GM19043 (cell line): ENCODE results near the gene UBAC1.
"Not testable (repeated sequence)": the region's sequence is repeated elsewhere in the genome, so short reads cannot be mapped to it uniquely, and the experiment has no call there.

Experiments
- ATAC-seq: cut with Tn5 transposase; IDR thresholded peaks from one replicate; pipeline ENCODE4 v1.9.1; 2021; ENCODE audit warnings: low read depth; ENCODE audit not compliant: unreplicated experiment

Gene UBAC1

GRCh38 chr9:135961811-135962695 lies 880 bp upstream of the UBAC1 start:
- no peak for ATAC-seq

GRCh38 chr9:135960411-135961276 lies 529 bp downstream of the UBAC1 start:
- ATAC-seq: peak; percentile 9

GRCh38 chr9:135959814-135960213 lies 1.4 kb downstream of the UBAC1 start:
- ATAC-seq: no peak

GRCh38 chr9:135958485-135958884 lies 2.7 kb downstream of the UBAC1 start:
- ATAC-seq: no peak

DNA sequence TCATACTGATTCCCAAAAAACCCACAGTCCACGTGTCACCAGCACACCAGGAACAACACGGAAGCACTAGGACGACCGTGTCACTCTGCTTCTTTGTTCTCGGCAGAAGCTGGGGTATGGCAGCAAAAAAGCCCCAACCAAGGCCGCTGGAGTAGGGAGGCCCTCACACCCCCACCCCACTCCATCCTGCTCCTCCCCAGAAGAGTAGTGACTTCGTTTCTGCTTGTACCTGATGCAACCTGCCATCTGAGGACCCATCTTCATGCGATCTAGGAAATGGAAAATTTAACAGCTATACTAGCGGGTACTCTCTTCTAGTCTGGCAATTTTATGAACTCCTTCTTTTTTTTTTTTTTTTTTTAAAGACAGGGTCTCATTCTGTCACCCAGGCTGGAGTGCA lies 3.7 kb downstream of the UBAC1 start:
- ATAC-seq: no peak

DNA sequence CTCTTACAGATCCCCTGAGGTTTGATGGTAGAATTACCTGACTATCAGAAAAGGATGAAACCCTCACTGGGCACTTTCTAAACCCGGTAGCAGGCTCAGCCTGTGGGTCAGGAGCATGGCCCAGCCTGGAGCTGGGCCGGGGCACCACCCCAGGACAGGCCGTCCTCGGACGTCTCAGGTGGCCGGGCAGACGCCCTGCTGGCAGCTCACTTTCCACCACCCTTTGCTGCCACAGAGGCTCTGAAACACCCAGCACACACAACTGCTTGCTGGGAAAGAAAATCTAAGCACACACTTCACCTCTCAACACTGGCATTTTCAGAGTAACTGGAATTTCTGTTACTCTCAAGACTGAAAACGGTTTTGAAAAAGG lies 4.4 kb downstream of the UBAC1 start:
- no peak for ATAC-seq

GRCh38 chr9:135955934-135956801 lies 5.0 kb downstream of the UBAC1 start:
- no peak for ATAC-seq

DNA sequence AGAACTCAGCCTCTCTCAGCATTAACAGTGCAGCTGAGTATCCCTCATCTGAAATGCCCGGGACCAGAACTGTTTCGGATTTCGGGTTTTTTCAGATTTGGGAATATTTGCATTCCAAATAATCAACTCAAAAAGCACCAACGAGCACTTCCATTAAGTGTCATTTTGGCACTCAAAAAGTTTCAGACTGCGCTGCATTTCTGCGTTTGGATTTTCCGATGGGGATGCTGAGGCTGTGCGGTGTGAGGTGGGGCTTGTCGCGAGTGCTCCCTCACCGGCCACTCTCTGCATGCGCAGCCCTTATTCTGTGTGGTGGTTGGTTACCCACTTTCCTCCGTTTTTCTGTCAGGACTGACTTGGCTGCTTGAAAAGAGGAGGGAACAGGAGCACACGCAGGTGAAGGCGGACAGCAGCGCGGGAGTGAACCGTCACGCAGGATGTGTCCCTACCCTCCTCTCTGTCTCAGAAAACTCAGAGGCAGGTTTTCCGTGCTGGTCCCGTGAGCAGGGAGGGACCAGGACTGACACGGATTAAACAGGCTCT lies 8.4 kb downstream of the UBAC1 start:
- no peak for ATAC-seq

DNA sequence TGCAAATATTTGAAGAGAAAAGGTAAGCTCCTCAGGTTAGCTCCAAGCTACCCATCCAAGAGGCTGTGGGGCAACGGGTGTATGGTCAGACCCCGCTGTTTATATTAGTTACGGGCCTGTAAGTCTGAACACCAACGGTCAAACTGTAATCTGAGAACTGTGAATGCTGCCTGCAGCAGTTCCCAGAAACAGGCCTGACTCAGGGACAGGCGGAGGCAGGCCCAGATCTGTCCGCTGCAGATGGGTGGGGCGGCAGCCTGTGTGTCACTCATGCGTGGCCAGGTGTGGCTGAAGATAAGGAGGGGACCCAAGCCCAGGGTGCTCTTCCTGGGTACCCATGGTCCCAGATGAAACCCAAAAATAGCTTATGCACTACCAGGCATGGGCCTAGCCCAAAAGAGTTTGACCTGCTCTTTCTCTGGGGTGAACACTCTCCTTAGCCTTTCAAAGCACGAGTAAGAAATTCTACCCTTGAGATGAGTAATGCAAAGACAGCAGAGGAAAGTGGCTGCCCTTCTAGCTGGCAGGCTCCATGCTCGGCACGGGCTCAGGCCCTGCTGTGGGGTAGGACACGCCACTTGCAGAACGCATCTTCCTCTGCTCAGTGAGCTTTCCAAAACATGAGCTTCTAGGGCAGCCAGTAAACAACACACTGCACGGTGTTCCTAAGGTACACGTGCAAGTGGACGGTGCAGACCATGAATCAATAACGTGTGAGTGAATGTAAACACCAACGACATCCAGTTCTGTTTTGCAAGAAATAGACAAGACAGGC lies 9.1 kb downstream of the UBAC1 start:
- ATAC-seq: no peak

DNA sequence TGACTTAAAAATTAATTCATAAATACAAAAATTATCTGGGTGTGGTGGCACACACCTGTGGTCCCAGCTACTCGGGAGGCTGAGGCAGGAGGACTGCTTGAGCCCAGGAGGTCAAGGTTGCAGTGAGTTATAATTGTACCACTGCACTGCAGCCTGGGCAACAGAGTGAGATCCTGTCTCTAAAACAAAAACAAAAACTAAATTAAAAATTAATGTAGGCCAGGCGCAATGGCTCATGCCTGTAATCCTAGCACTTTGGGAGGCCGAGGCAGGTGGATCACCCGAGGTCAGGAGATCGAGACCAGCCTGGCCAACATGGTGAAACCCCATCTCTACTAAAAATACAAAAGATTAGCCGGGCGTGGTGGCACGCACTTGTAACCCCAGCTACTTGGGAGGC lies 9.9 kb downstream of the UBAC1 start:
- not testable (repeated sequence) for ATAC-seq

DNA sequence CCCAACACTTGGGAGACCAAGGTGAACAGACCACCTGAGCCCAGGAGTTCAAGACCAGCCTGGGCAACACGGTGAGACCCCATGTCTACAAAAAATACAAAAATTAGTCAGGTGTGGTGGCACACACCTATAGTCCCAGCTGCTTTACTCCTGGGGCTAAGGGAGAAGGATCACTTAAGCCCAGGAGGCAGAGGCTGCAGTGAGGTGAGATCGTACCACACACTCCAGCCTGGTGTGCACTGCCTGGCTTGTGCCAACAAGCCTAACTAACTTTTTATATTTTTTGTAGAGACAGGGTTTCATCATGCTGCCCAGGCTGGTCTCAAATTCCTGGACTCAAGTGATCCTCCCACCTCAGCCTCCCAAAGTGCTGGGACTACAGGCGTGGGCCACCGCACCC lies 10.3 kb downstream of the UBAC1 start:
- ATAC-seq: not testable (repeated sequence)

GRCh38 chr9:135950135-135950682 lies 11.0 kb downstream of the UBAC1 start:
- ATAC-seq: no peak

DNA sequence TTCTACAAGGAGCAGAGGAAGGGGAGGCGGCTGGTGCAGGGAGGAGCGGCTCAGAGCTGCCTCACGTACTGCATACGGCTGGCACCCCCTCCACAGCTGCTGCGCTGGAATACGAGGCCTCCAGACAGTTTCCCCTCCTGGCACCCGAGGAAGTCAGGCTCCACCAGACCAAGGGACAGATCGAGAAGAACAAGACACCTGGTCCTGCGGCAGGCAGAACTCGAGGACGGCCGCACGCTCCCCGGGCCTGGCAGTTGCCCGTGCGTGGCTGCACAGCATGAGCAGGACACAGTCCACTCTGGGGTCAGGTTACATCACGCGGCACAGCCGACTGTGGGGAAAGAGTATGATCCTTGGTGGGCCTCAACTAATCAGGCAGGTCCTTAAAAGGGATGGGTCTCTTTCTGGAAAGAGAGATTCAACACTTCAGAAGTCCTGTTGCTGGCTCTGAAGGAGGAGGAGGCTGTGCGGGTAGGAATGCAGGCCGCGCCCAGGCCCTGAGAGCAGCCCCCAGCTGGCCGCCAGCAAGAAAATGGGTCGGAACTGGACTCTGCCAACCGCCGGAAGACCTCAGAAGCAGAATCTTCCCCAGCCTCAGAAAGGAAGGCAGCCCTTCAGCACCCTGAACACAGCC lies 11.6 kb downstream of the UBAC1 start:
- ATAC-seq: no peak

- no peak for ATAC-seq
These were observed 12.2 kb downstream of the UBAC1 start for GRCh38 chr9:135948968-135949367.

DNA sequence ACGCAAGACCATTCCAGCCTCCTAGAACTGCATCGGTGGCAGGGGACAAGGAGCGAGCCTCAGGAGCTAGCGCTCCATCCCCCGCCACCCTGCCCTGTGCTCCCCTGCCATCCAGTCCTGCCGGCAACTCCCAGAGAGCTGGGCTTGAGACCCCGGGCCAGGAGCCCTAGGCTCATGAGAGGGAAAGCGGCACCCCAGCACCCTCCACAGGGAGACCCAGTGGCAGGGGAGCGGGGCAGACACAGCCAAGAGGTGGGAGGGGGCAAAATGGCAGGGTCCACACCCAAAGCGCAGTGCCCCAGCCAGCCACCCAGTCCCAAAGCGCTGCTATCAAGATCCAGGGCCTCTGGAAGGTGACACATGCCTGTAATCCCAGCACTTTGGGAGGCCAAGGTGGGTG lies 12.7 kb downstream of the UBAC1 start:
- ATAC-seq: no peak

- ATAC-seq: no peak
These were observed 13.6 kb downstream of the UBAC1 start for GRCh38 chr9:135947582-135947981.

- ATAC-seq: not testable (repeated sequence)
These were observed 14.1 kb downstream of the UBAC1 start for GRCh38 chr9:135947105-135947504.

- no peak for ATAC-seq
These were observed 14.7 kb downstream of the UBAC1 start for GRCh38 chr9:135946392-135946994.
